A673 (cell line): ENCODE measurements around the gene CNPPD1.

ENCODE experiments used
- EZH2 ChIP-seq: fragments of 200-600 bp; sonication (generic); IDR thresholded peaks from 2 replicates; pipeline ENCODE4 v1.6.1; 2017; ENCODE audit warnings: borderline replicate concordance, low read depth, mild to moderate bottlenecking, mixed read lengths, antibody characterized with exemption, low read length; ENCODE audit not compliant: poor library complexity, severe bottlenecking
- TF ChIP-seq, protein P1 (sequence below): fragments of 300-800, 200-600 bp; sonication (generic); conservative IDR thresholded peaks from 2 replicates; pipeline ENCODE4 v1.5.1; 2017; ENCODE audit warnings: low read depth, mild to moderate bottlenecking, antibody characterized with exemption, low read length, moderate library complexity, mixed read lengths

DNA sequence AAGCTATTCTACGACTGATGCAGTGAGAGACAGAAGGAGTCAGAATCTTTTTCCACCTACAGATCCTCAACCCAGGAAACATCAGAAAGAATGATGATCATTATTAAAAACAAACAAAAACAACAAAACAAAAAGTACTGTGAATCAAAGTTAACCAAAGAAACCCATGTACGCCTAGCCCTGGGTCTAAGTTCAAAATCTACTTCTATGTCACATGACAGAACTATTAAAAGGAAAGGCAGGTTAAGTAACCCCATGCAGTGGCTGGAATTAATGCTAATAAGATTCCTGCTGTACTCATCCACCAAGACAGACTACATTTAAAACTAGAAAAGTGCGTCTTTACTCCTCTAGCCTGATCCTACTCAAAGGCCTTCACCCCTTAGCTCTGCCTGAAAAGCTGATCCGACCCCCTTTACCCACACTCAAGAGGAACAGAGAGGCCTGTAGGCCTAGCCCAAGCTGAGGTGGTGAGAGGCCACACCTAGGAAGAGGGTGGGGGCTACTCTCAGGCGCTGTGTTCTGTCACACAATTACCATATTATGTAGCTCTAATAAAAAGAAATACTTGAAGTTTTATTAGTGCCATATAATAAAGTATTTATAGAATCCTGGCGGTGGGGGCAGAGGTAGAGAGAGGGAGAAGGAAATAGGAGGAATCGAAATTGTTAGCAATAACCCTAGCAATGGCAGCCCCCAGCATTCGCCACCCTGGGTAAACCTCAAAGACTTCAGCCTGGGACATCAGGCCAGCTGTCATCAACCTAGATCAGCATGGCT, 53.2 kb downstream of the CNPPD1 start:
- TF ChIP-seq, protein P1, sequence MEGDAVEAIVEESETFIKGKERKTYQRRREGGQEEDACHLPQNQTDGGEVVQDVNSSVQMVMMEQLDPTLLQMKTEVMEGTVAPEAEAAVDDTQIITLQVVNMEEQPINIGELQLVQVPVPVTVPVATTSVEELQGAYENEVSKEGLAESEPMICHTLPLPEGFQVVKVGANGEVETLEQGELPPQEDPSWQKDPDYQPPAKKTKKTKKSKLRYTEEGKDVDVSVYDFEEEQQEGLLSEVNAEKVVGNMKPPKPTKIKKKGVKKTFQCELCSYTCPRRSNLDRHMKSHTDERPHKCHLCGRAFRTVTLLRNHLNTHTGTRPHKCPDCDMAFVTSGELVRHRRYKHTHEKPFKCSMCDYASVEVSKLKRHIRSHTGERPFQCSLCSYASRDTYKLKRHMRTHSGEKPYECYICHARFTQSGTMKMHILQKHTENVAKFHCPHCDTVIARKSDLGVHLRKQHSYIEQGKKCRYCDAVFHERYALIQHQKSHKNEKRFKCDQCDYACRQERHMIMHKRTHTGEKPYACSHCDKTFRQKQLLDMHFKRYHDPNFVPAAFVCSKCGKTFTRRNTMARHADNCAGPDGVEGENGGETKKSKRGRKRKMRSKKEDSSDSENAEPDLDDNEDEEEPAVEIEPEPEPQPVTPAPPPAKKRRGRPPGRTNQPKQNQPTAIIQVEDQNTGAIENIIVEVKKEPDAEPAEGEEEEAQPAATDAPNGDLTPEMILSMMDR, result no peak
- no peak for TF ChIP-seq EZH2
